Measurements from ENCODE around the gene MYO5B. TPM values are rescaled to one million over a fixed set of nuclear protein-coding genes. Genes with fewer than 3 reads are reported as not detected.
"Not testable (repeated sequence)": the region's sequence is repeated elsewhere in the genome, so short reads cannot be mapped to it uniquely, and the experiment has no call there.

The MYO5B gene
- polyA plus RNA-seq, 4 donors, result 45.0 to 185 (median 102) TPM

- no peaks in the 10 kb centered on the region for H3K27me3 ChIP-seq (ENCODE audit: control insufficient read depth in 3 of 3, insufficient read depth in 3 of 3, low read length in 3 of 3)
- H3K36me3 ChIP-seq (ENCODE audit: control insufficient read depth in 3 of 3, insufficient read depth in 2 of 3, low read depth in 1 of 3, low read length in 3 of 3), result peaks cover 5 to 46% (median 23%) of the 10 kb centered on the region in 3 donors
- peak overlapping the region in 1 of 3 donors; percentile 29 for H3K27ac ChIP-seq (ENCODE audit: low read depth in 1 of 3, low read length in 2 of 3)
- no peak overlapping the region for H3K4me3 ChIP-seq (ENCODE audit: low read depth in 1 of 3, low read length in 3 of 3)
- 93 to 96% (median 95%) methylated on average over 4 of the region's 4 CpGs for WGBS, 3 donors
- DNase-seq, result no peak
- FAIRE-seq, result no peak
- peaks cover 2 to 24% (median 3%) of the 10 kb centered on the region in 3 donors for H3K4me1 ChIP-seq (ENCODE audit: control insufficient read depth in 3 of 3, insufficient read depth in 2 of 3, low read depth in 1 of 3, low read length in 2 of 3)
- H3K9me3 ChIP-seq (ENCODE audit: control insufficient read depth in 2 of 2, insufficient read depth in 1 of 2, low read depth in 1 of 2, low read length in 1 of 2), result no peaks in the 10 kb centered on the region
These were observed 356.6 kb downstream of the MYO5B start for GRCh38 chr18:49838381-49838780.

GRCh38 chr18:49837889-49838288, 357.1 kb downstream of the MYO5B start:
- H3K4me1 ChIP-seq (ENCODE audit: control insufficient read depth in 3 of 3, insufficient read depth in 2 of 3, low read depth in 1 of 3, low read length in 2 of 3), result peaks cover 2 to 27% (median 3%) of the 10 kb centered on the region in 3 donors
- no peaks in the 10 kb centered on the region for H3K27me3 ChIP-seq (ENCODE audit: control insufficient read depth in 3 of 3, insufficient read depth in 3 of 3, low read length in 3 of 3)
- DNase-seq (no peak), FAIRE-seq (no peak)
- H3K9me3 ChIP-seq (ENCODE audit: control insufficient read depth in 2 of 2, insufficient read depth in 1 of 2, low read depth in 1 of 2, low read length in 1 of 2), result no peaks in the 10 kb centered on the region
- H3K36me3 ChIP-seq (ENCODE audit: control insufficient read depth in 3 of 3, insufficient read depth in 2 of 3, low read depth in 1 of 3, low read length in 3 of 3), result peaks cover 5 to 41% (median 23%) of the 10 kb centered on the region in 3 donors
- peak overlapping the region in 1 of 3 donors; percentile 29 for H3K27ac ChIP-seq (ENCODE audit: low read depth in 1 of 3, low read length in 2 of 3)
- no peak overlapping the region for H3K4me3 ChIP-seq (ENCODE audit: low read depth in 1 of 3, low read length in 3 of 3)
- 84 to 90% (median 88%) methylated on average over 5 of the region's 5 CpGs for WGBS, 3 donors

DNA sequence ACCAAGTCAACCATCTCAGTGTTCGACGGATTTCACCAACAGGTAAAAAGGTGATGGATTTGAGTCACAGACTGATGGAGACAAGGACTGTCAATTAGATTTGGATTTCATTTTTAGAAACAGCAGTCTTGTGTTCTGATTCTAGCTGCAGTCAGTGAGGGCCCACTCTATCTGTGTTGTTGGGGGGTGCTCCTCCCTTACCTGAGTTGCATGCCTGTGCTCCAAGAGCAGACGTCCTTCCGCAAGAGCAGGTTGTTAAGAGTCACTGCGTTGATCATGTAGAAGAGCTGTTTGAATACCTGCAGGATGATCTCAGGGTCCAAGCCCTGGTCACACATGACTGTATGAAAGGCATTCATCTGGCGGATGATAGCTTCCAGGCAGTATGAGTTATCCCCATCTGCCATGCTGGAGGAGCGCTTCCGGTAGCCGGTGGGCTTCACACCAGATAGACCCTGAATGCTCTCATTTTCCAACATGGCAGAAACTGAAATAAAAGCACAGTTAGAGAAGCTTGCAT, 357.6 kb downstream of the MYO5B start:
- WGBS, 3 donors, result 94 to 96% (median 94%) methylated on average over 9 of the region's 9 CpGs
- not testable (repeated sequence) for FAIRE-seq

DNA sequence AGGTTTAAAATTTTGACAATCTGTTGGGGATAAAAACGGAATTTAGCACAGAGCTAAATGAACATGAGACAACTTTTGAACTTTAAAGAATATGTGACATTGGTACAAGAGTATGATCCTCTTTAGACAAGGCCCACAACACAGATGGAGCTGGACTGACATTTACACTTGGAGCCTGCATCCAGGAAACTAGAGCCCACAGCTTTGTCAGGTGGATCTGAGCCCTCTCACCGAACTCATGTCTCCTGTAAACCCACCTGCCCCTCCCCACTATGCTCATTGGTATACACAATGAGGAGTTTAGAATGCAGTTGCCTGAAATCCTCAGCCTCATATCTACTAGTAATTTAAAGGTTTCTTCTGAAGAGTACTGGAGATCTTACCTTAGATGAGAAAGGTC, 359.5 kb downstream of the MYO5B start:
- Histone ChIP-seq H3K4me3 (ENCODE audit: low read depth in 1 of 3, low read length in 3 of 3) (no peak overlapping the region), H3K27ac (ENCODE audit: low read depth in 1 of 3, low read length in 2 of 3) (peak overlapping the region in 2 of 3 donors; percentile 80 to 94), H3K9me3 (ENCODE audit: control insufficient read depth in 2 of 2, insufficient read depth in 1 of 2, low read depth in 1 of 2, low read length in 1 of 2) (peaks cover 0 to 2% of the 10 kb centered on the region in 2 donors), H3K4me1 (ENCODE audit: control insufficient read depth in 3 of 3, insufficient read depth in 2 of 3, low read depth in 1 of 3, low read length in 2 of 3) (peaks cover 5 to 38% (median 6%) of the 10 kb centered on the region in 3 donors), H3K36me3 (ENCODE audit: control insufficient read depth in 3 of 3, insufficient read depth in 2 of 3, low read depth in 1 of 3, low read length in 3 of 3) (peaks cover 5 to 24% (median 20%) of the 10 kb centered on the region in 3 donors), H3K27me3 (ENCODE audit: control insufficient read depth in 3 of 3, insufficient read depth in 3 of 3, low read length in 3 of 3) (no peaks in the 10 kb centered on the region)
- WGBS, 3 donors, result 61 to 70% (median 69%) methylated on average over 2 of the region's 2 CpGs
- FAIRE-seq (no peak), DNase-seq (peak in 1 of 2 donors; percentile 39)

More for the DNA sequence above, 357.6 kb downstream of the MYO5B start:
- not testable (repeated sequence) for DNase-seq; H3K4me3 ChIP-seq (ENCODE audit: low read depth in 1 of 3, low read length in 3 of 3); H3K9me3 ChIP-seq (ENCODE audit: control insufficient read depth in 2 of 2, insufficient read depth in 1 of 2, low read depth in 1 of 2, low read length in 1 of 2); H3K27me3 ChIP-seq (ENCODE audit: control insufficient read depth in 3 of 3, insufficient read depth in 3 of 3, low read length in 3 of 3)
- H3K27ac ChIP-seq (ENCODE audit: low read depth in 1 of 3, low read length in 2 of 3), result peak overlapping the region in 1 of 3 donors; percentile 3
- H3K4me1 ChIP-seq (ENCODE audit: control insufficient read depth in 3 of 3, insufficient read depth in 2 of 3, low read depth in 1 of 3, low read length in 2 of 3), result peaks cover 5 to 32% (median 6%) of the 10 kb centered on the region in 3 donors
- peaks cover 5 to 36% (median 24%) of the 10 kb centered on the region in 3 donors for H3K36me3 ChIP-seq (ENCODE audit: control insufficient read depth in 3 of 3, insufficient read depth in 2 of 3, low read depth in 1 of 3, low read length in 3 of 3)

DNA sequence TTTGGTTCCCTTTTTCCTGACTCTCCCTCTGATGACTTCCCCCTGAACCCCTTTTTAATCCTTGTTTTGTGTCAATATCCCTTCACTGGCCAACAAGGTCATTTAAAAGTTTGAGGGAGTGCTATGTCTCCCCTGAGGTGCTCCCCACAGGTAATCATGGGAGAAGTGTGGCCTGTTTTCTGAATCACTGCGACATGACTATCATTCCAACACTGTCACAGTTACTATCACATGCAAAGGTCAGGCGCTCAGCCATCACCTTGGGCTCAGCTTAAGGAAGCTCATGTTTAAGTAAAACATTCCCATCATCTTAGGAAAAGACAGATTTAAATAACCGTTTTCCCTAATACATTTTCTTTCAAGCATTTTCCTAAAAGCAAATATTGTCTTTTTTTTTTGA, 360.7 kb downstream of the MYO5B start:
- H3K9me3 ChIP-seq (ENCODE audit: control insufficient read depth in 2 of 2, insufficient read depth in 1 of 2, low read depth in 1 of 2, low read length in 1 of 2), result peaks cover 0 to 3% of the 10 kb centered on the region in 2 donors
- no peak overlapping the region for H3K4me3 ChIP-seq (ENCODE audit: low read depth in 1 of 3, low read length in 3 of 3)
- H3K27ac ChIP-seq (ENCODE audit: low read depth in 1 of 3, low read length in 2 of 3), result peak overlapping the region; percentile 70 to 94 (median 85)
- FAIRE-seq (no peak), DNase-seq (peak; percentile 32 to 60)
- peaks cover 5 to 38% (median 6%) of the 10 kb centered on the region in 3 donors for H3K4me1 ChIP-seq (ENCODE audit: control insufficient read depth in 3 of 3, insufficient read depth in 2 of 3, low read depth in 1 of 3, low read length in 2 of 3)
- no peaks in the 10 kb centered on the region for H3K27me3 ChIP-seq (ENCODE audit: control insufficient read depth in 3 of 3, insufficient read depth in 3 of 3, low read length in 3 of 3)
- WGBS, 3 donors, result 55 to 87% (median 70%) methylated on average over 3 of the region's 3 CpGs
- H3K36me3 ChIP-seq (ENCODE audit: control insufficient read depth in 3 of 3, insufficient read depth in 2 of 3, low read depth in 1 of 3, low read length in 3 of 3), result peaks cover 2 to 19% (median 18%) of the 10 kb centered on the region in 3 donors

- Histone ChIP-seq H3K9me3 (ENCODE audit: control insufficient read depth in 2 of 2, insufficient read depth in 1 of 2, low read depth in 1 of 2, low read length in 1 of 2) (peaks cover 0 to 3% of the 10 kb centered on the region in 2 donors), H3K4me1 (ENCODE audit: control insufficient read depth in 3 of 3, insufficient read depth in 2 of 3, low read depth in 1 of 3, low read length in 2 of 3) (peaks cover 5 to 38% (median 6%) of the 10 kb centered on the region in 3 donors), H3K4me3 (ENCODE audit: low read depth in 1 of 3, low read length in 3 of 3) (no peak overlapping the region), H3K27me3 (ENCODE audit: control insufficient read depth in 3 of 3, insufficient read depth in 3 of 3, low read length in 3 of 3) (no peaks in the 10 kb centered on the region), H3K36me3 (ENCODE audit: control insufficient read depth in 3 of 3, insufficient read depth in 2 of 3, low read depth in 1 of 3, low read length in 3 of 3) (peaks cover 0 to 15% (median 14%) of the 10 kb centered on the region in 3 donors), H3K27ac (ENCODE audit: low read depth in 1 of 3, low read length in 2 of 3) (peak overlapping the region; percentile 70 to 94 (median 85))
- DNase-seq, result peak; percentile 75 to 84
- 42 to 72% (median 51%) methylated on average over 4 of the region's 4 CpGs for WGBS, 3 donors
- FAIRE-seq, result no peak
These were observed 361.1 kb downstream of the MYO5B start for GRCh38 chr18:49833814-49834213.

DNA sequence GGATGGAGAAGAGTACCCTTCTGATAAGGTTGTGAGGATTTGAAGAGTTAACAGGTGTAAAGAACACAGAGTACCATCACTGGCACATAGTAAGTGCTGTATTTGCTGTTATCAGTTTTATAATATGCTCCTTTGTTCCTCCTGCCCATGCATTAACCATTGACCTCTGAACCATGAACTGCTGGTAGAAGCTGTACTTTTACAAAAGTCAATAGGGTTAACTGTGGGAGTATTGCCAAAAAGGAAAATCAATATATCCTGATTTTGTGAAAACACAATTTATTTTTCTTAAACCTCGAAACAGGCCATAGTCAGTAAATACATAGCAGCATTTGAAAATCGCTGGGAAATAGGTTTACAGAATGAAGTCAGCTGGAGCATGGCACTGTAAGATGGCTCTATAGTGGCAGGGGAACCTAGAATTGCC, 362.7 kb downstream of the MYO5B start:
- H3K27ac ChIP-seq (ENCODE audit: low read depth in 1 of 3, low read length in 2 of 3), result peak overlapping the region in 2 of 3 donors; percentile 27 to 94

GRCh38 chr18:49827996-49828395, 367.0 kb downstream of the MYO5B start:
- FAIRE-seq (no peak), DNase-seq (no peak)
- H3K9me3 ChIP-seq (ENCODE audit: control insufficient read depth in 2 of 2, insufficient read depth in 1 of 2, low read depth in 1 of 2, low read length in 1 of 2), result peaks cover 0 to 15% of the 10 kb centered on the region in 2 donors
- peaks cover 0 to 10% (median 7%) of the 10 kb centered on the region in 3 donors for H3K36me3 ChIP-seq (ENCODE audit: control insufficient read depth in 3 of 3, insufficient read depth in 2 of 3, low read depth in 1 of 3, low read length in 3 of 3)
- H3K27me3 ChIP-seq (ENCODE audit: control insufficient read depth in 3 of 3, insufficient read depth in 3 of 3, low read length in 3 of 3), result no peaks in the 10 kb centered on the region
- H3K27ac ChIP-seq (ENCODE audit: low read depth in 1 of 3, low read length in 2 of 3), result no peak overlapping the region
- no peak overlapping the region for H3K4me3 ChIP-seq (ENCODE audit: low read depth in 1 of 3, low read length in 3 of 3)
- peaks cover 3 to 11% (median 3%) of the 10 kb centered on the region in 3 donors for H3K4me1 ChIP-seq (ENCODE audit: control insufficient read depth in 3 of 3, insufficient read depth in 2 of 3, low read depth in 1 of 3, low read length in 2 of 3)
- 96 to 98% (median 96%) methylated on average over 1 of the region's 1 CpG for WGBS, 3 donors

More for the DNA sequence above, 362.7 kb downstream of the MYO5B start:
- Histone ChIP-seq H3K4me3 (ENCODE audit: low read depth in 1 of 3, low read length in 3 of 3) (no peak overlapping the region), H3K9me3 (ENCODE audit: control insufficient read depth in 2 of 2, insufficient read depth in 1 of 2, low read depth in 1 of 2, low read length in 1 of 2) (peaks cover 0 to 10% of the 10 kb centered on the region in 2 donors), H3K27me3 (ENCODE audit: control insufficient read depth in 3 of 3, insufficient read depth in 3 of 3, low read length in 3 of 3) (no peaks in the 10 kb centered on the region), H3K36me3 (ENCODE audit: control insufficient read depth in 3 of 3, insufficient read depth in 2 of 3, low read depth in 1 of 3, low read length in 3 of 3) (peaks cover 0 to 9% (median 7%) of the 10 kb centered on the region in 3 donors), H3K4me1 (ENCODE audit: control insufficient read depth in 3 of 3, insufficient read depth in 2 of 3, low read depth in 1 of 3, low read length in 2 of 3) (peaks cover 5 to 38% (median 6%) of the 10 kb centered on the region in 3 donors)
- 18 to 64% (median 37%) methylated on average over 2 of the region's 2 CpGs for WGBS, 3 donors
- DNase-seq, result peak in 1 of 2 donors; percentile 79
- no peak for FAIRE-seq

Data from small intestine (tissue), 7 donors.